Neural progenitor cell (in vitro differentiated cells): ENCODE data around the gene TMEM134.

Source experiments
- CTCF ChIP-seq: fragments of 200-600 bp; sonication (generic); IDR thresholded peaks from 2 replicates; pipeline ENCODE4 v1.5.1; 2017; ENCODE audit warnings: antibody characterized with exemption, mild to moderate bottlenecking
- EZH2phosphoT487 ChIP-seq: fragments of 200-600 bp; sonication (generic); IDR thresholded peaks from 2 replicates; pipeline ENCODE4 v1.6.1; 2017; ENCODE audit warnings: antibody characterized with exemption

- TF ChIP-seq EZH2phosphoT487, result no peak
- TF ChIP-seq CTCF, result no peak
These were observed 46.2 kb downstream of the TMEM134 start for GRCh38 chr11:67422891-67423290.
